ENCODE results near the gene LRRC56. TPM values are rescaled to one million over a fixed set of nuclear protein-coding genes. Genes with fewer than 3 reads are reported as not detected.

Gene LRRC56
- total and polyA plus RNA-seq, 2 of the 13 experiments (the other 11 are each of a cell fraction or from before 2014, with no cell fraction given), result 0.11 to 0.29 TPM

- TF ChIP-seq XRCC5 (optimal IDR thresholded peaks at IDR 0.05; ENCODE audit: low read length) (no peak), ZNF468 (CRISPR knock-in tag; IDR thresholded peaks at IDR 0.05) (no peak), UBTF (CRISPR knock-in tag; IDR thresholded peaks at IDR 0.05) (peak; percentile 74), EP300 (IDR thresholded peaks at IDR 0.05; ENCODE audit: low read depth in 2 of 2, low read length in 2 of 2) (no peak), EP300 (CRISPR knock-in tag; IDR thresholded peaks at IDR 0.05; ENCODE audit: borderline replicate concordance) (no peak), NR2F6 (IDR thresholded peaks at IDR 0.05) (peak; percentile 70), NR2F6 (CRISPR knock-in tag; IDR thresholded peaks at IDR 0.05) (peak; percentile 87), SRSF1 (optimal IDR thresholded peaks at IDR 0.05; ENCODE audit: low read depth, low read length) (no peak), KLF12 (CRISPR knock-in tag; IDR thresholded peaks at IDR 0.05; ENCODE audit: borderline replicate concordance) (no peak), AFF4 (CRISPR knock-in tag; IDR thresholded peaks at IDR 0.05) (no peak), ZNF614 (CRISPR knock-in tag; IDR thresholded peaks at IDR 0.05; ENCODE audit: borderline replicate concordance) (no peak), XBP1 (CRISPR knock-in tag; IDR thresholded peaks at IDR 0.05) (no peak), POLR2A (IDR thresholded peaks at IDR 0.05; ENCODE audit: insufficient read depth in 1 of 2, low read depth in 2 of 2, low read length in 2 of 2) (no peak), STAT6 (CRISPR knock-in tag; IDR thresholded peaks at IDR 0.05; ENCODE audit: borderline replicate concordance) (no peak), ZNF770 (CRISPR knock-in tag; IDR thresholded peaks at IDR 0.05) (peak; percentile 90), ZNF362 (CRISPR knock-in tag; IDR thresholded peaks at IDR 0.05; ENCODE audit: borderline replicate concordance) (no peak), ZNF333 (CRISPR knock-in tag; IDR thresholded peaks at IDR 0.05; ENCODE audit: borderline replicate concordance) (no peak)
Observed at GRCh38 chr11:569158-569885, 32.0 kb downstream of the LRRC56 start (continued).
